ENCODE results near the gene RTP3.

GRCh38 chr3:46533091-46533490 is 35.3 kb downstream of the RTP3 start:
- TF ChIP-seq, protein P1, sequence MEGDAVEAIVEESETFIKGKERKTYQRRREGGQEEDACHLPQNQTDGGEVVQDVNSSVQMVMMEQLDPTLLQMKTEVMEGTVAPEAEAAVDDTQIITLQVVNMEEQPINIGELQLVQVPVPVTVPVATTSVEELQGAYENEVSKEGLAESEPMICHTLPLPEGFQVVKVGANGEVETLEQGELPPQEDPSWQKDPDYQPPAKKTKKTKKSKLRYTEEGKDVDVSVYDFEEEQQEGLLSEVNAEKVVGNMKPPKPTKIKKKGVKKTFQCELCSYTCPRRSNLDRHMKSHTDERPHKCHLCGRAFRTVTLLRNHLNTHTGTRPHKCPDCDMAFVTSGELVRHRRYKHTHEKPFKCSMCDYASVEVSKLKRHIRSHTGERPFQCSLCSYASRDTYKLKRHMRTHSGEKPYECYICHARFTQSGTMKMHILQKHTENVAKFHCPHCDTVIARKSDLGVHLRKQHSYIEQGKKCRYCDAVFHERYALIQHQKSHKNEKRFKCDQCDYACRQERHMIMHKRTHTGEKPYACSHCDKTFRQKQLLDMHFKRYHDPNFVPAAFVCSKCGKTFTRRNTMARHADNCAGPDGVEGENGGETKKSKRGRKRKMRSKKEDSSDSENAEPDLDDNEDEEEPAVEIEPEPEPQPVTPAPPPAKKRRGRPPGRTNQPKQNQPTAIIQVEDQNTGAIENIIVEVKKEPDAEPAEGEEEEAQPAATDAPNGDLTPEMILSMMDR (conservative IDR thresholded peaks at IDR 0.05; ENCODE audit: low read length): no peak
- TF ChIP-seq EZH2phosphoT487 (IDR thresholded peaks at IDR 0.05; ENCODE audit: borderline replicate concordance, low read depth, low read length): no peak

All from OCI-LY7 (cell line).